ENCODE measurements around the gene ZNF771. TPM values are rescaled to one million over a fixed set of nuclear protein-coding genes. Genes with fewer than 3 reads are reported as not detected.

The ZNF771 gene
- total and polyA plus RNA-seq, 9 of the 15 experiments (the other 6 are each of a cell fraction or from before 2014, with no cell fraction given): 1.5 to 12.6 (median 4.4) TPM

- TF ChIP-seq SMAD1 (IDR thresholded peaks at IDR 0.05; ENCODE audit: low read depth, low read length, partially characterized antibody) (no peak), PCBP2 (IDR thresholded peaks at IDR 0.05; ENCODE audit: low read depth, low read length, poor library complexity, severe bottlenecking) (no peak), HSF4 (CRISPR knock-in tag; IDR thresholded peaks at IDR 0.05; ENCODE audit: borderline replicate concordance) (no peak), TBP (optimal IDR thresholded peaks at IDR 0.05; ENCODE audit: low read depth, low read length) (peak; percentile 51), KLF13 (tag; IDR thresholded peaks at IDR 0.05; ENCODE audit: borderline replicate concordance, low read depth) (no peak), RCOR1 (IDR thresholded peaks at IDR 0.05; ENCODE audit: borderline replicate concordance in 1 of 2, low read depth in 2 of 2, low read length in 2 of 2) (no peak), DPF2 (IDR thresholded peaks at IDR 0.05) (peak; percentile 66; the same call in 1 of the 2 replicates), ARNT (IDR thresholded peaks at IDR 0.05) (peak in 1 of 2 experiments; percentile 46; a peak in 1 of 4 replicates), KDM2B (CRISPR knock-in tag; IDR thresholded peaks at IDR 0.05) (no peak), FOXM1 (IDR thresholded peaks at IDR 0.05; ENCODE audit: low read depth) (no peak), FOXM1 (CRISPR knock-in tag; IDR thresholded peaks at IDR 0.05; ENCODE audit: low read depth) (no peak), ZBTB17 (CRISPR knock-in tag; IDR thresholded peaks at IDR 0.05) (no peak), FOXK2 (conservative IDR thresholded peaks at IDR 0.05 in 1 of 2, IDR thresholded peaks at IDR 0.05 in 1 of 2; ENCODE audit: low read depth in 2 of 2) (peak in 1 of 2 experiments; percentile 20; a peak in 1 of 4 replicates), ARID4B (CRISPR knock-in tag; IDR thresholded peaks at IDR 0.05) (no peak), BHLHE40 (IDR thresholded peaks at IDR 0.05; ENCODE audit: low read length) (no peak), HNRNPK (IDR thresholded peaks at IDR 0.05; ENCODE audit: low read depth, low read length, poor library complexity, severe bottlenecking) (no peak), PRPF4 (IDR thresholded peaks at IDR 0.05; ENCODE audit: insufficient read depth, low read depth, low read length, poor library complexity, severe bottlenecking) (no peak), UBTF (IDR thresholded peaks at IDR 0.05; ENCODE audit: borderline replicate concordance in 1 of 2, low read depth in 2 of 2, low read length in 2 of 2) (peak in 1 of 2 experiments; percentile 73; a peak in 1 of 4 replicates), XRCC3 (IDR thresholded peaks at IDR 0.05) (no peak), DNMT1 (IDR thresholded peaks at IDR 0.05) (no peak), TOE1 (IDR thresholded peaks at IDR 0.05; ENCODE audit: borderline replicate concordance) (no peak), TOE1 (CRISPR knock-in tag; IDR thresholded peaks at IDR 0.05; ENCODE audit: borderline replicate concordance, low read depth) (no peak)
These were observed 12.7 kb upstream of the ZNF771 start (continued) for GRCh38 chr16:30394592-30395154.

Data from K562 (cell line).